ENCODE measurements around the gene PATJ. TPM values are rescaled to one million over a fixed set of nuclear protein-coding genes. Genes with fewer than 3 reads are reported as not detected.
"Not testable (repeated sequence)": the region's sequence is repeated elsewhere in the genome, so short reads cannot be mapped to it uniquely, and the experiment has no call there.

Gene PATJ
- total RNA-seq, 4 donors from 2014 or later = 24.3 to 36.3 (median 28.8) TPM

DNA sequence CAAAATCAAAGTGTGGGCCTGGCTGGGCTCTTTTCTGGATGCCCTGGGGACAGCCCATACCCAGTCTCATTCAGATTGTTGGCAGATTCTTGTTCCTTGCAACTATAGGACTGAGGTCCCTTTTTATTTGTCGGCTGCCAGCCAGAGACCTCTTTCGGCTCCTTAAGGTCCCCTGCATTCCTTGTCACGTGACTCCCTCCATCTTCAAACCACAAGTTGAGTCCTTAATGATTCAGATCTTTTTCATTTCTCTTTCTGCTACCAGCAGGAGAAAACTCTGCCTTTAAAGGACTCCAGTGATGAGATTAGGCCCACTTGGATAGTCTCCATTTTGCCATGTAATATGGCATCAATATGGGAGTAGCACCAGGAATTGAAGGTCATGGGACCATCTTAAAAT is 48.6 kb downstream of the PATJ start:
- no peaks in the 10 kb centered on the region for H3K4me1 ChIP-seq
- DNase-seq (ENCODE audit: low spot score in 2 of 2) = no peak
- TF ChIP-seq EP300 (IDR thresholded peaks at IDR 0.05) = no peak
- no peak for TF ChIP-seq CTCF (IDR thresholded peaks at IDR 0.05)
- TF ChIP-seq POLR2A (IDR thresholded peaks at IDR 0.05) = no peak
- 86 to 96% methylated on average over 3 of the region's 3 CpGs for WGBS, 2 donors
- no peak overlapping the region for H3K27ac ChIP-seq
- no peaks in the 10 kb centered on the region for H3K9me3 ChIP-seq
- H3K27me3 ChIP-seq = no peaks in the 10 kb centered on the region
- no peak overlapping the region for H3K4me3 ChIP-seq
- H3K36me3 ChIP-seq = peaks cover 0 to 25% (median 0%) of the 10 kb centered on the region in 3 donors

GRCh38 chr1:61797045-61797755 is 54.9 kb downstream of the PATJ start:
- no peak overlapping the region for H3K4me3 ChIP-seq
- no peak for DNase-seq (ENCODE audit: low spot score in 2 of 2)
- no peak overlapping the region for H3K27ac ChIP-seq
- H3K4me1 ChIP-seq = no peaks in the 10 kb centered on the region
- no peak for TF ChIP-seq POLR2A (IDR thresholded peaks at IDR 0.05)
- TF ChIP-seq CTCF (IDR thresholded peaks at IDR 0.05) = no peak
- no peak for TF ChIP-seq EP300 (IDR thresholded peaks at IDR 0.05)
- 82 to 95% methylated on average over 10 of the region's 10 CpGs for WGBS, 2 donors
- H3K9me3 ChIP-seq = no peaks in the 10 kb centered on the region
- no peaks in the 10 kb centered on the region for H3K27me3 ChIP-seq
- peaks cover 0 to 43% (median 5%) of the 10 kb centered on the region in 3 donors for H3K36me3 ChIP-seq

- peaks cover 0 to 42% (median 5%) of the 10 kb centered on the region in 3 donors for H3K36me3 ChIP-seq
- 95 to 100% methylated on average over 1 of the region's 1 CpG for WGBS, 2 donors
- H3K9me3 ChIP-seq; H3K27me3 ChIP-seq; H3K4me3 ChIP-seq; DNase-seq (ENCODE audit: low spot score in 2 of 2); H3K27ac ChIP-seq; H3K4me1 ChIP-seq: not testable (repeated sequence)
These were observed 58.8 kb downstream of the PATJ start for GRCh38 chr1:61801047-61801446.

DNA sequence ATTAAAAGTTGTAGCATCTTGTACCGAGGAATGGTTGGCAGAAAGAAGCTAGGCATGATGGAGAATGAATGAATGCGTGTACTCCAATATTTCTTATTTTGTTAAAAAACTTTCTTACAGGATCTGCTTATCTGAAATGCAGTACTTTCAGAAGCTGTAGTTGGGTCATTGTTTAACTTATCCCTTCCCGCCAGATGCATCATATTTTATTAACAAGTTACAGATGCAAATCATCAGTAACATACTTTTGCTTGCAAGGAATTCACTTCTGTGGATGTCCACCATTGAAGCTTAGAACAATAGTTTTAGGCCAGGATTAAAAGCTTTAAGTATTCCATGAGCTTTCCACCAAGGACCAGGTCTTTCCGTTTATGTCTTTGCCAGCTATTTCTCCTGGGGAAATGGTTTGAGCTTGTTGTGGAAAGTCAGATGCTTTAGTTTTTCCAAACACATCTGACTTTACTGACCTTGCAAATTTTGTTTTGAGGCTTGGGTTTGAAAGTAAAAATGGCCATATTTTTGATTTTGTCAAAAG is 65.4 kb downstream of the PATJ start:
- no peak overlapping the region for H3K4me3 ChIP-seq
- 66 to 71% methylated on average over 4 of the region's 4 CpGs for WGBS, 2 donors
- H3K27ac ChIP-seq = no peak overlapping the region
- DNase-seq (ENCODE audit: low spot score in 2 of 2) = no peak
- TF ChIP-seq POLR2A (IDR thresholded peaks at IDR 0.05) = no peak
- no peak for TF ChIP-seq CTCF (IDR thresholded peaks at IDR 0.05)
- no peak for TF ChIP-seq EP300 (IDR thresholded peaks at IDR 0.05)
- no peaks in the 10 kb centered on the region for H3K9me3 ChIP-seq
- H3K27me3 ChIP-seq = no peaks in the 10 kb centered on the region
- H3K36me3 ChIP-seq = peaks cover 0 to 5% (median 0%) of the 10 kb centered on the region in 3 donors
- H3K4me1 ChIP-seq = no peaks in the 10 kb centered on the region

- H3K9me3 ChIP-seq = no peaks in the 10 kb centered on the region
- H3K27me3 ChIP-seq = no peaks in the 10 kb centered on the region
- H3K27ac ChIP-seq = no peak overlapping the region
- WGBS, 2 donors = 89% methylated on average over 4 of the region's 4 CpGs
- DNase-seq (ENCODE audit: low spot score in 2 of 2) = no peak
- peaks cover 0 to 5% (median 0%) of the 10 kb centered on the region in 3 donors for H3K36me3 ChIP-seq
- no peaks in the 10 kb centered on the region for H3K4me1 ChIP-seq
- no peak overlapping the region for H3K4me3 ChIP-seq
- TF ChIP-seq EP300 (IDR thresholded peaks at IDR 0.05) = no peak
These were observed 66.0 kb downstream of the PATJ start for GRCh38 chr1:61808321-61808720.

DNA sequence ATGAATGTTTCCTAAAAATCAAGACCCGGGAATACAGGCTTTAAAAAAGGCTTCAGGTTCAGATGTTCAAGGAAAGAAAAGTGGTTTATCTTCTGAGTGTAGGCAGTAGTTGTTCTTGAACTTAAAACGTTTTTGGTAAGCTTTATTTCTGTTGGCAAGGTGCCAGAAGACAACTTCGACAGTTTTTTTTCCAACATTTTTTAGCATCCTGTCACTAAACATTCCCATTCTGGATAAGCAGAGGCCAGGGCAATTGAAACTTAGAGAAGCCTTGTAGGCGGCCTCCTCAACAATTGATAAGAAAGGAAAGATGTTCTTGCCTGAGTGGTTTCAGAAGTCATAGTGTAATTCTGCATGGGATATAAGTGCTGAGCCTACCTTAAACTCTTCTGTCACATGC is 66.7 kb downstream of the PATJ start:
- no peaks in the 10 kb centered on the region for H3K27me3 ChIP-seq
- H3K4me3 ChIP-seq = no peak overlapping the region
- H3K4me1 ChIP-seq = no peaks in the 10 kb centered on the region
- H3K36me3 ChIP-seq = peaks cover 0 to 5% (median 0%) of the 10 kb centered on the region in 3 donors
- no peaks in the 10 kb centered on the region for H3K9me3 ChIP-seq
- no peak overlapping the region for H3K27ac ChIP-seq
- DNase-seq (ENCODE audit: low spot score in 2 of 2) = no peak
- WGBS, 2 donors = 48 to 52% methylated on average over 4 of the region's 4 CpGs
- TF ChIP-seq EP300 (IDR thresholded peaks at IDR 0.05) (no peak), POLR2A (IDR thresholded peaks at IDR 0.05) (no peak), CTCF (IDR thresholded peaks at IDR 0.05) (no peak)

All from tibial nerve (tissue), 4 donors.